Testis (tissue), 2 donors: ENCODE results near the gene SEMA5A.

Source experiments
- POLR2A ChIP-seq: fragments of 450-650 bp; IDR thresholded peaks from one replicate; pipeline ENCODE4 v1.6.1; 2017; ENCODE audit warnings: antibody characterized with exemption, mild to moderate bottlenecking, moderate library complexity
- TF ChIP-seq, protein P1 (sequence below), 3 experiments: fragments of 450-650 bp in 2 of 3; fragments of 200-600 bp in 1 of 3; sonication (generic) in 1 of 3; IDR thresholded peaks; one replicate each; pipeline ENCODE4 v1.5.1; 2016 to 2019; ENCODE audit warnings: antibody characterized with exemption in 3 of 3, mild to moderate bottlenecking in 2 of 3, moderate library complexity in 1 of 3

GRCh38 chr5:9091896-9092662, 453.8 kb downstream of the SEMA5A start:
- TF ChIP-seq, protein P1, sequence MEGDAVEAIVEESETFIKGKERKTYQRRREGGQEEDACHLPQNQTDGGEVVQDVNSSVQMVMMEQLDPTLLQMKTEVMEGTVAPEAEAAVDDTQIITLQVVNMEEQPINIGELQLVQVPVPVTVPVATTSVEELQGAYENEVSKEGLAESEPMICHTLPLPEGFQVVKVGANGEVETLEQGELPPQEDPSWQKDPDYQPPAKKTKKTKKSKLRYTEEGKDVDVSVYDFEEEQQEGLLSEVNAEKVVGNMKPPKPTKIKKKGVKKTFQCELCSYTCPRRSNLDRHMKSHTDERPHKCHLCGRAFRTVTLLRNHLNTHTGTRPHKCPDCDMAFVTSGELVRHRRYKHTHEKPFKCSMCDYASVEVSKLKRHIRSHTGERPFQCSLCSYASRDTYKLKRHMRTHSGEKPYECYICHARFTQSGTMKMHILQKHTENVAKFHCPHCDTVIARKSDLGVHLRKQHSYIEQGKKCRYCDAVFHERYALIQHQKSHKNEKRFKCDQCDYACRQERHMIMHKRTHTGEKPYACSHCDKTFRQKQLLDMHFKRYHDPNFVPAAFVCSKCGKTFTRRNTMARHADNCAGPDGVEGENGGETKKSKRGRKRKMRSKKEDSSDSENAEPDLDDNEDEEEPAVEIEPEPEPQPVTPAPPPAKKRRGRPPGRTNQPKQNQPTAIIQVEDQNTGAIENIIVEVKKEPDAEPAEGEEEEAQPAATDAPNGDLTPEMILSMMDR (IDR thresholded peaks at IDR 0.05): no peak
- TF ChIP-seq POLR2A: no peak
